ENCODE results near the gene CCR5AS.

Gene CCR5AS

GRCh38 chr3:46325645-46326300 lies 81.1 kb downstream of the CCR5AS start:
- no peaks in the 10 kb centered on the region for H3K36me3 Mint-ChIP-seq (ENCODE audit: insufficient read depth in 1 of 3, low read depth in 3 of 3)

More at GRCh38 chr3:46325645-46326300, 81.1 kb downstream of the CCR5AS start:
- no peak overlapping the region for H3K4ac ChIP-seq (ENCODE audit: low read depth, low read length)
- H3K18ac ChIP-seq (ENCODE audit: insufficient read length, low read depth, low read length) = no peak overlapping the region
- DNase-seq = no peak
- no CpG with 5 or more reads among the region's 1 CpG for WGBS (ENCODE audit: extremely low coverage, insufficient read length, low lambda C conversion rate)
- H3K9ac ChIP-seq (ENCODE audit: extremely low read depth, insufficient read length, low read length) = no peak overlapping the region
- H2BK20ac ChIP-seq (ENCODE audit: low read depth, low read length, poor library complexity, severe bottlenecking) = no peak overlapping the region
- H4K8ac ChIP-seq (replicated peaks; ENCODE audit: insufficient read length, low read depth, low read length) = no peak overlapping the region
- no peak overlapping the region for H2AK5ac ChIP-seq (ENCODE audit: insufficient read length, low read length)
- Mint-ChIP-seq H3K4me3 (no peak overlapping the region), H3K9me3 (peaks cover 0 to 3% of the 10 kb centered on the region in 2 experiments; a peak in 3 of 5 replicates), H3K27ac (no peak overlapping the region), H3K4me1 (no peaks in the 10 kb centered on the region), H3K27me3 (ENCODE audit: low read depth) (peaks cover 8% of the 10 kb centered on the region)
- H2BK5ac ChIP-seq (ENCODE audit: insufficient read length, low read length) = no peak overlapping the region
- no peaks in the 10 kb centered on the region for H3K4me1 ChIP-seq (ENCODE audit: insufficient read depth, low read length)
- H3K9me3 ChIP-seq (ENCODE audit: control insufficient read depth, low read depth, low read length) = no peaks in the 10 kb centered on the region
- no peak overlapping the region for H2BK15ac ChIP-seq (ENCODE audit: low read depth, low read length)
- no peaks in the 10 kb centered on the region for H3K23me2 ChIP-seq (ENCODE audit: insufficient read length, low read depth, low read length, poor library complexity, severe bottlenecking)
- no peak overlapping the region for H3K56ac ChIP-seq (ENCODE audit: insufficient read length, low read depth, low read length)
- no peaks in the 10 kb centered on the region for H4K20me1 ChIP-seq (ENCODE audit: control insufficient read depth, insufficient read depth, insufficient read length)
- no peak overlapping the region for H4K5ac ChIP-seq (ENCODE audit: insufficient read length, low read depth, low read length)
- H2AFZ ChIP-seq (ENCODE audit: low read length) = no peak overlapping the region
- H3T11ph ChIP-seq (ENCODE audit: low read length) = no peak overlapping the region
- H3K27ac ChIP-seq (ENCODE audit: insufficient read length, low read depth, low read length) = no peak overlapping the region
- H2BK12ac ChIP-seq (ENCODE audit: insufficient read length, low read depth, low read length) = no peak overlapping the region
- H3K4me2 ChIP-seq (ENCODE audit: insufficient read depth, insufficient read length, low read length) = no peak overlapping the region
- no peak for TF ChIP-seq CTCF (conservative IDR thresholded peaks at IDR 0.05)
- no peaks in the 10 kb centered on the region for H3K79me1 ChIP-seq (ENCODE audit: insufficient read depth, low read depth, low read length, poor library complexity, severe bottlenecking)
- no peaks in the 10 kb centered on the region; the same call in 1 of the 2 replicates for H3K27me3 ChIP-seq (ENCODE audit: insufficient read depth, low read length)
- H3K14ac ChIP-seq (ENCODE audit: insufficient read depth, low read length) = no peak overlapping the region
- no peak overlapping the region for H4K91ac ChIP-seq (ENCODE audit: insufficient read length, low read depth, low read length)
- no peak overlapping the region for H3K23ac ChIP-seq (ENCODE audit: insufficient read length, low read depth, low read length)
- no peak overlapping the region for H2BK120ac ChIP-seq (ENCODE audit: low read depth, low read length, poor library complexity, severe bottlenecking)
- H3K79me2 ChIP-seq (ENCODE audit: insufficient read depth, low read length) = no peaks in the 10 kb centered on the region
